PC-9 (cell line): ENCODE measurements around the gene RUSF1.

Experiments
- CTCF ChIP-seq: fragments of 200-600 bp; sonication (generic); conservative IDR thresholded peaks from 2 replicates; pipeline ENCODE4 v1.6.1; 2017; ENCODE audit warnings: mixed run types, antibody characterized with exemption, mild to moderate bottlenecking, moderate library complexity
- EZH2 ChIP-seq: fragments of 200-600 bp; sonication (generic); IDR thresholded peaks from 2 replicates; pipeline ENCODE4 v1.8.0; 2017; ENCODE audit warnings: antibody characterized with exemption, low read depth

- TF ChIP-seq CTCF (no peak), EZH2 (no peak)
Observed at GRCh38 chr16:31529937-31530312, 21.7 kb upstream of the RUSF1 start.
